Endothelial cell of umbilical vein (primary cell): ENCODE measurements around the gene BEX3. TPM values are rescaled to one million over a fixed set of nuclear protein-coding genes. Genes with fewer than 3 reads are reported as not detected.

Source experiments
- BruUV-seq: library from RNA; stranded (reverse); fragments of 400-500 nt; replicated peaks from 2 replicates; lab custom pipeline; 2021; lab: Mats Ljungman, UMichigan
- CTCF ChIA-PET: fragments of 300-600, 350-600 bp; sonication (Branson Sonifier 250); formaldehyde crosslinking; loops from one replicate; lab custom pipeline; 2021; ENCODE audit warnings: antibody characterized with exemption, inconsistent platforms; lab: Charles Lee
- POLR2A ChIA-PET: fragments of 300-600, 350-600 bp; sonication (Branson Sonifier 250); formaldehyde crosslinking; loops from one replicate; lab custom pipeline; 2021; ENCODE audit warnings: antibody characterized with exemption, inconsistent platforms; lab: Charles Lee
- DNase-seq: peaks from one replicate; pipeline ENCODE4 v3.0.0-alpha.2; 2011; ENCODE audit warnings: low read depth, low spot score
- FAIRE-seq: peaks from 2 replicates; lab custom pipeline; 2011; peaks lifted over from hg19 to GRCh38; lab: Jason Lieb, UNC
- H2AFZ ChIP-seq: 2 replicates; pipeline ENCODE4 v1.6.0; 2012; ENCODE audit warnings: low read depth, low read length, control low read depth, inconsistent platforms
- H3K27ac ChIP-seq: 2 replicates; pipeline ENCODE4 v1.5.1; 2011; ENCODE audit warnings: low read depth, mild to moderate bottlenecking, control low read depth, low read length, moderate library complexity; ENCODE audit not compliant: insufficient read depth
- H3K27me3 ChIP-seq, 2 experiments: 2 replicates each; pipeline versions ENCODE4 v1.6.0 to v1.6.1; 2011; ENCODE audit warnings: low read length in 2 of 2, mixed read lengths in 1 of 2; ENCODE audit not compliant: control insufficient read depth in 2 of 2, insufficient read depth in 2 of 2
- H3K36me3 ChIP-seq, 2 experiments: 2 replicates in 1 of 2; 3 replicates in 1 of 2; pipeline ENCODE4 v1.5.1; 2011; ENCODE audit warnings: low read length in 2 of 2, mild to moderate bottlenecking in 1 of 2, moderate library complexity in 1 of 2; ENCODE audit not compliant: control insufficient read depth in 2 of 2, insufficient read depth in 2 of 2; ENCODE audit errors: extremely low read depth in 1 of 2
- H3K4me1 ChIP-seq: 3 replicates; pipeline ENCODE4 v1.5.1; 2011; ENCODE audit warnings: mild to moderate bottlenecking, low read length; ENCODE audit not compliant: control insufficient read depth, insufficient read depth; ENCODE audit errors: extremely low read depth
- H3K4me2 ChIP-seq: 2 replicates; pipeline ENCODE4 v1.6.1; 2011; ENCODE audit warnings: low read length, control low read depth, mixed read lengths; ENCODE audit not compliant: insufficient read depth
- H3K4me3 ChIP-seq, 3 experiments: fragments of 200-600 bp in 1 of 3; sonication (generic), shearing (Covaris generic) in 1 of 3; replicated peaks in 1 of 3; 2 replicates each; pipeline ENCODE4 v1.5.1; 2011 to 2016; ENCODE audit warnings: control low read depth in 3 of 3, low read length in 3 of 3, mild to moderate bottlenecking in 2 of 3, inconsistent platforms in 1 of 3, low read depth in 1 of 3, moderate library complexity in 1 of 3; ENCODE audit not compliant: insufficient read depth in 1 of 3
- H3K79me2 ChIP-seq: 2 replicates; pipeline ENCODE4 v1.6.0; 2012; ENCODE audit warnings: low read length, inconsistent platforms; ENCODE audit not compliant: control insufficient read depth, insufficient read depth
- H3K9ac ChIP-seq: replicated peaks from 2 replicates; pipeline ENCODE3; 2011; ENCODE audit warnings: low read length, control low read depth; ENCODE audit not compliant: insufficient read depth; ENCODE audit errors: extremely low read depth
- H3K9me1 ChIP-seq: replicated peaks from 3 replicates; pipeline ENCODE4 v1.6.0; 2011; ENCODE audit warnings: mild to moderate bottlenecking, low read length; ENCODE audit not compliant: control insufficient read depth, insufficient read depth; ENCODE audit errors: extremely low read depth
- H3K9me3 ChIP-seq: replicated peaks from 2 replicates; pipeline ENCODE4 v1.5.1; 2012; ENCODE audit warnings: low read length, inconsistent platforms; ENCODE audit not compliant: control insufficient read depth, insufficient read depth
- H4K20me1 ChIP-seq: replicated peaks from 2 replicates; pipeline ENCODE3; 2011; ENCODE audit warnings: mild to moderate bottlenecking, low read length; ENCODE audit not compliant: control insufficient read depth, insufficient read depth; ENCODE audit errors: extremely low read depth
- CTCF ChIP-seq, 2 donors: IDR thresholded peaks; 1 replicate in 1 of 2; 2 replicates in 1 of 2; pipeline ENCODE4 v1.5.1; 2011; ENCODE audit warnings: low read length in 2 of 2, mild to moderate bottlenecking in 2 of 2, moderate library complexity in 2 of 2, control low read depth in 1 of 2, inconsistent platforms in 1 of 2, low read depth in 1 of 2; ENCODE audit not compliant: insufficient read depth in 1 of 2; ENCODE audit errors: extremely low read depth in 1 of 2
- EZH2 ChIP-seq: IDR thresholded peaks from 2 replicates; pipeline ENCODE4 v1.6.1; 2012; ENCODE audit warnings: borderline replicate concordance, low read depth, mild to moderate bottlenecking, moderate library complexity, low read length, inconsistent platforms; ENCODE audit not compliant: severe bottlenecking
- FOS ChIP-seq: IDR thresholded peaks from 2 replicates; pipeline ENCODE4 v1.6.1; 2011; ENCODE audit warnings: mild to moderate bottlenecking, low read length, moderate library complexity, borderline replicate concordance; ENCODE audit not compliant: insufficient read depth
- GATA2 ChIP-seq: IDR thresholded peaks from 2 replicates; pipeline ENCODE4 v1.7.0; 2011; ENCODE audit warnings: low read depth, mild to moderate bottlenecking, moderate library complexity, mixed read lengths, low read length; ENCODE audit not compliant: insufficient read length, insufficient read depth
- JUN ChIP-seq: IDR thresholded peaks from 2 replicates; pipeline ENCODE4 v1.6.1; 2011; ENCODE audit warnings: borderline replicate concordance, low read depth; ENCODE audit not compliant: insufficient read length, insufficient read depth
- MAX ChIP-seq: IDR thresholded peaks from 2 replicates; pipeline ENCODE4 v1.6.1; 2011; ENCODE audit not compliant: insufficient read depth, insufficient read length
- MYC ChIP-seq: IDR thresholded peaks from one replicate; pipeline ENCODE4 v1.6.1; 2011; ENCODE audit warnings: mild to moderate bottlenecking, low read depth, low read length
- POLR2A ChIP-seq: IDR thresholded peaks from 2 replicates; pipeline ENCODE4 v1.6.1; 2012; ENCODE audit warnings: low read depth, mild to moderate bottlenecking, control low read depth, low read length
- POLR2AphosphoS5 ChIP-seq: IDR thresholded peaks from 2 replicates; pipeline ENCODE4 v1.6.1; 2012; ENCODE audit warnings: low read depth, mild to moderate bottlenecking, control low read depth, low read length, moderate library complexity; ENCODE audit not compliant: insufficient read depth
- dilution Hi-C: fragments of 300-500 bp; cut with MboI; formaldehyde crosslinking; loops from one replicate; pipeline ENCODE4 v1.15.0; 2019; ENCODE audit warnings: low sequenced_read_pairs; ENCODE audit not compliant: extremely low pct_ligation_motif_present
- intact Hi-C: fragments of 100-400 bp; cut with micrococcal nuclease; formaldehyde crosslinking; loops from one replicate; pipeline ENCODE4 v1.10.0; 2022
- polyA plus RNA-seq, 4 experiments: library from polyadenylated mRNA; depleted of rRNA in 3 of 4; stranded (reverse) in 3 of 4; unstranded in 1 of 4; fragments of >200 nt; gene quantifications; 2 replicates each; pipeline versions ENCODE4 v1.2.1 to v1.2.3, GENCODE V29; 2011 to 2012; ENCODE audit warnings: missing spikeins in 1 of 4
- total RNA-seq: library from RNA; stranded (reverse); gene quantifications from 2 replicates; pipeline ENCODE4 v1.2.3, GENCODE V29; 2021

The BEX3 gene
- total and polyA plus RNA-seq, 2 donors (not counting 3 experiments of a cell fraction or from before 2014, with no cell fraction given), result 227 to 332 TPM

- no peak overlapping the region for H3K27ac ChIP-seq
- POLR2A ChIA-PET, result no interaction called here
- no peaks in the 10 kb centered on the region for H4K20me1 ChIP-seq
Observed at GRCh38 chrX:103372886-103373285, 3.5 kb upstream of the BEX3 start.

More at GRCh38 chrX:103372886-103373285, 3.5 kb upstream of the BEX3 start:
- Histone ChIP-seq H3K9ac (no peak overlapping the region), H2AFZ (no peak overlapping the region), H3K9me3 (no peaks in the 10 kb centered on the region), H3K79me2 (peaks cover 8% of the 10 kb centered on the region), H3K4me1 (peaks cover 6% of the 10 kb centered on the region), H3K27me3 (no peaks in the 10 kb centered on the region), H3K9me1 (no peaks in the 10 kb centered on the region), H3K4me3 (no peak overlapping the region), H3K4me2 (no peak overlapping the region), H3K36me3 (no peaks in the 10 kb centered on the region)
- TF ChIP-seq POLR2A, result no peak
- TF ChIP-seq FOS, result no peak
- no peak for TF ChIP-seq GATA2
- TF ChIP-seq POLR2AphosphoS5, result no peak
- no peak for TF ChIP-seq MYC
- no peak for TF ChIP-seq JUN
- no peak for TF ChIP-seq MAX
- no peak for TF ChIP-seq CTCF (IDR thresholded peaks at IDR 0.05; ENCODE audit: extremely low read depth in 1 of 2, insufficient read depth in 1 of 2, low read depth in 1 of 2, low read length in 2 of 2)
- no peak for TF ChIP-seq EZH2
- intact Hi-C loops, result no loop called here
- BruUV-seq, result no TSS peak
- FAIRE-seq, result no peak
- CTCF ChIA-PET, result no interaction called here
- no peak for DNase-seq
- dilution Hi-C loops, result no loop called here
